ENCODE measurements around the gene NRXN2. TPM values are rescaled to one million over a fixed set of nuclear protein-coding genes. Genes with fewer than 3 reads are reported as not detected.

The NRXN2 gene
- total RNA-seq, 1 donor from 2014 or later = 2.2 TPM

GRCh38 chr11:64676261-64676615 lies 46.8 kb downstream of the NRXN2 start:
- Histone ChIP-seq H3K4me2 (no peak overlapping the region), H3K4me3 (no peak overlapping the region), H4K20me1 (ENCODE audit: low read depth) (no peaks in the 10 kb centered on the region), H3K9me3 (ENCODE audit: low read depth) (no peaks in the 10 kb centered on the region), H3K4me1 (peaks cover 15% of the 10 kb centered on the region), H3K27me3 (peaks cover 53% of the 10 kb centered on the region), H3F3A (ENCODE audit: low read depth) (no peaks in the 10 kb centered on the region), H3K79me2 (ENCODE audit: low read depth) (no peaks in the 10 kb centered on the region), H3K36me3 (no peaks in the 10 kb centered on the region), H2AFZ (replicated peaks) (no peak overlapping the region), H3K27ac (no peak overlapping the region), H3K9ac (no peak overlapping the region)
- Mint-ChIP-seq H3K27me3 (ENCODE audit: insufficient read depth, low read depth) (peaks cover 10% of the 10 kb centered on the region), H3K4me3 (no peak overlapping the region), H3K36me3 (no peaks in the 10 kb centered on the region), H3K27ac (no peak overlapping the region), H3K4me1 (peaks cover 30% of the 10 kb centered on the region), H3K9me3 (no peaks in the 10 kb centered on the region)
- TF ChIP-seq EZH2 (IDR thresholded peaks at IDR 0.05) (no peak), EZH2phosphoT487 (IDR thresholded peaks at IDR 0.05) (no peak), CTCF (IDR thresholded peaks at IDR 0.05) (no peak)
- no peak for DNase-seq (ENCODE audit: low spot score)

- peak overlapping the region; percentile 2 for H3K4me3 Mint-ChIP-seq
- H3K4me1 Mint-ChIP-seq = peaks cover 30% of the 10 kb centered on the region
- Histone ChIP-seq H4K20me1 (ENCODE audit: low read depth) (no peaks in the 10 kb centered on the region), H3K9ac (no peak overlapping the region), H3K4me3 (no peak overlapping the region), H3K27me3 (peaks cover 53% of the 10 kb centered on the region), H3K9me3 (ENCODE audit: low read depth) (no peaks in the 10 kb centered on the region), H3K27ac (no peak overlapping the region), H3K4me2 (no peak overlapping the region), H3F3A (ENCODE audit: low read depth) (no peaks in the 10 kb centered on the region), H2AFZ (replicated peaks) (no peak overlapping the region), H3K79me2 (ENCODE audit: low read depth) (no peaks in the 10 kb centered on the region), H3K36me3 (no peaks in the 10 kb centered on the region), H3K4me1 (peaks cover 15% of the 10 kb centered on the region)
- DNase-seq (ENCODE audit: low spot score) = no peak
- peak overlapping the region; percentile 16 for H3K27ac Mint-ChIP-seq
- H3K27me3 Mint-ChIP-seq (ENCODE audit: insufficient read depth, low read depth) = peaks cover 10% of the 10 kb centered on the region
- H3K9me3 Mint-ChIP-seq = no peaks in the 10 kb centered on the region
- TF ChIP-seq EZH2 (IDR thresholded peaks at IDR 0.05) (no peak), EZH2phosphoT487 (IDR thresholded peaks at IDR 0.05) (no peak), CTCF (IDR thresholded peaks at IDR 0.05) (no peak)
- no peaks in the 10 kb centered on the region for H3K36me3 Mint-ChIP-seq
Measured at GRCh38 chr11:64675450-64676260, 47.3 kb downstream of the NRXN2 start.

- peaks cover 10% of the 10 kb centered on the region for H3K27me3 Mint-ChIP-seq (ENCODE audit: insufficient read depth, low read depth)
- DNase-seq (ENCODE audit: low spot score) = no peak
- H3K27me3 ChIP-seq = peaks cover 46% of the 10 kb centered on the region
- no peaks in the 10 kb centered on the region for H3K79me2 ChIP-seq (ENCODE audit: low read depth)
- H2AFZ ChIP-seq (replicated peaks) = no peak overlapping the region
- H3K27ac Mint-ChIP-seq = no peak overlapping the region
- H3K36me3 Mint-ChIP-seq = no peaks in the 10 kb centered on the region
- TF ChIP-seq EZH2 (IDR thresholded peaks at IDR 0.05) (no peak), EZH2phosphoT487 (IDR thresholded peaks at IDR 0.05) (no peak), CTCF (IDR thresholded peaks at IDR 0.05) (no peak)
- H3K9me3 ChIP-seq (ENCODE audit: low read depth) = no peaks in the 10 kb centered on the region
- no peak overlapping the region for H3K4me3 Mint-ChIP-seq
- peaks cover 2% of the 10 kb centered on the region for H3K9me3 Mint-ChIP-seq
- H3K4me1 Mint-ChIP-seq = peaks cover 32% of the 10 kb centered on the region
- H3K27ac ChIP-seq = no peak overlapping the region
- H4K20me1 ChIP-seq (ENCODE audit: low read depth) = no peaks in the 10 kb centered on the region
- no peaks in the 10 kb centered on the region for H3F3A ChIP-seq (ENCODE audit: low read depth)
- H3K4me3 ChIP-seq = no peak overlapping the region
- no peak overlapping the region for H3K4me2 ChIP-seq
- H3K36me3 ChIP-seq = no peaks in the 10 kb centered on the region
- H3K9ac ChIP-seq = no peak overlapping the region
- H3K4me1 ChIP-seq = peaks cover 19% of the 10 kb centered on the region
Measured at GRCh38 chr11:64674774-64675173, 48.2 kb downstream of the NRXN2 start.
